Left kidney (tissue), 2 donors: ENCODE results near the gene STK10. TPM values are rescaled to one million over a fixed set of nuclear protein-coding genes. Genes with fewer than 3 reads are reported as not detected.

ENCODE experiments used
- DNase-seq: peaks from one replicate; pipeline ENCODE4 v3.0.0-alpha.2; 2013
- polyA plus RNA-seq: library from polyadenylated mRNA; unstranded; fragments of 120-200 nt; gene quantifications from one replicate; pipeline ENCODE4 v1.2.1, GENCODE V29; 2013; ENCODE audit not compliant: insufficient read length

Gene STK10
- polyA plus RNA-seq, 1 donor: 16.5 TPM

GRCh38 chr5:172008689-172009141, 179.3 kb downstream of the STK10 start:
- DNase-seq: no peak

GRCh38 chr5:172008111-172008455, 179.9 kb downstream of the STK10 start:
- DNase-seq: no peak

GRCh38 chr5:172007175-172008110, 180.6 kb downstream of the STK10 start:
- peak; percentile 33 for DNase-seq

- peak; percentile 95 for DNase-seq
Observed at GRCh38 chr5:172006321-172007174, 181.5 kb downstream of the STK10 start, which contains the start of gene FBXW11. TSS of gene FBXW11 (minus strand) at chr5:172006638. CDS start at chr5:172006502, 136 bp downstream.

- DNase-seq: peak; percentile 43
Observed at GRCh38 chr5:172005708-172006320, 182.2 kb downstream of the STK10 start.

- DNase-seq: no peak
Observed at GRCh38 chr5:172004824-172005237, 183.2 kb downstream of the STK10 start.

GRCh38 chr5:172003746-172004145, 184.3 kb downstream of the STK10 start:
- DNase-seq: no peak

- no peak for DNase-seq
Observed at GRCh38 chr5:172002840-172003512, 185.0 kb downstream of the STK10 start.

GRCh38 chr5:172002310-172002709, 185.7 kb downstream of the STK10 start:
- no peak for DNase-seq

GRCh38 chr5:171999877-172000276, 188.1 kb downstream of the STK10 start:
- no peak for DNase-seq

- DNase-seq: no peak
Observed at GRCh38 chr5:171999100-171999499, 188.9 kb downstream of the STK10 start.

GRCh38 chr5:171997011-171997410, 191.0 kb downstream of the STK10 start:
- no peak for DNase-seq

GRCh38 chr5:171992813-171993212, 195.2 kb downstream of the STK10 start:
- DNase-seq: no peak

- no peak for DNase-seq
Observed at GRCh38 chr5:171992305-171992704, 195.7 kb downstream of the STK10 start.

Other genes with a start within 250 kb of the STK10 start
- 58.1 TPM for gene FBXW11, start 181.6 kb downstream of the STK10 start, polyA plus RNA-seq
- gene EFCAB9, start 5.9 kb upstream of the STK10 start, polyA plus RNA-seq: not detected
- 77.0 TPM for gene UBTD2, start 95.5 kb upstream of the STK10 start, polyA plus RNA-seq